Muscle of leg (tissue), 11 donors: Measurements from ENCODE around the gene NUB1. TPM values are rescaled to one million over a fixed set of nuclear protein-coding genes. Genes with fewer than 3 reads are reported as not detected.
A peak's percentile ranks its signal among the peaks of the same experiment; 100 is the strongest.

Source experiments
- DNase-seq: peaks from one replicate; pipeline ENCODE4 v3.0.0; 2013
- H3K27ac ChIP-seq: one replicate; pipeline ENCODE4 v1.5.1; 2013; ENCODE audit warnings: mild to moderate bottlenecking, low read length, control low read depth
- H3K27me3 ChIP-seq: one replicate; pipeline ENCODE4 v1.6.1; 2013; ENCODE audit warnings: low read length; ENCODE audit not compliant: control insufficient read depth, insufficient read depth
- H3K36me3 ChIP-seq: one replicate; pipeline ENCODE4 v1.6.1; 2013; ENCODE audit warnings: low read length; ENCODE audit not compliant: control insufficient read depth, insufficient read depth
- H3K4me1 ChIP-seq: one replicate; pipeline ENCODE4 v1.6.1; 2013; ENCODE audit warnings: low read length; ENCODE audit not compliant: control insufficient read depth, insufficient read depth
- H3K4me3 ChIP-seq: one replicate; pipeline ENCODE4 v1.5.1; 2013; ENCODE audit warnings: low read length, control low read depth
- H3K9me3 ChIP-seq: replicated peaks from 2 replicates; pipeline ENCODE4 v1.6.1; 2013; ENCODE audit warnings: low read depth, low read length; ENCODE audit not compliant: control insufficient read depth
- WGBS: methylation state at CpG from one replicate; pipeline ENCODE4 v1.1.5; 2013; ENCODE audit warnings: missing lambda C conversion rate; ENCODE audit not compliant: insufficient coverage; 5-methylcytosine and 5-hydroxymethylcytosine counted together
- polyA plus RNA-seq, 8 donors: library from polyadenylated mRNA; unstranded; fragments of 120-200 nt; gene quantifications; one replicate each; pipeline versions ENCODE4 v1.2.1 to v1.2.3, GENCODE V29; 2013; ENCODE audit warnings: inconsistent platforms in 1 of 8, low replicate concordance in 1 of 8; ENCODE audit not compliant: insufficient read length in 8 of 8, insufficient read depth in 1 of 8
- total RNA-seq: library from RNA; stranded (reverse); fragments of 120-200 nt; gene quantifications from one replicate; pipeline ENCODE4 v1.2.4, GENCODE V29; 2013

Gene NUB1
- total and polyA plus RNA-seq, 9 donors: 25.6 to 40.6 (median 32.6) TPM

DNA sequence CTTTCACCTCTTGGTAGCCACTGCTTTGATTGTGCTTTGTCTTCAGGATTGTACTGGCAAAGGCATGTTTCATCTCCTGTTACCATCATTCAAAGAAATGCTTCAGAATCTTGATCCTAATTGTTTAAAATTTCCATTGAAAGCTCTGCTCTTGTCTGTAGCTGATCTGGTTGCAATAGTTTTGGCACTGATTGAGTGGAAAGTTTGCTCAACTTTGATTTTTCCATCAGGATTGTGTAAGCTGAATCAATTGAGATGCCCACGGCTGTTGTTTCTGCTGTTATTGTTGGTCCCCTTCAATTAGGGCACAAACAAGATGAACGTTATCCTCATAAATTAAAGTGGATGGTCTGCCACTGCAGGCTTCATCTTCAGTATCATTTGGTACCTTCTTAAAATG is 14.6 kb upstream of the NUB1 start:
- no peaks in the 10 kb centered on the region for H3K9me3 ChIP-seq
- H3K4me3 ChIP-seq: no peak overlapping the region
- no peak overlapping the region for H3K27ac ChIP-seq
- WGBS: no CpG with 5 or more reads among the region's 2 CpGs
- H3K4me1 ChIP-seq: no peaks in the 10 kb centered on the region
- no peaks in the 10 kb centered on the region for H3K36me3 ChIP-seq
- no peak for DNase-seq
- no peaks in the 10 kb centered on the region for H3K27me3 ChIP-seq

DNA sequence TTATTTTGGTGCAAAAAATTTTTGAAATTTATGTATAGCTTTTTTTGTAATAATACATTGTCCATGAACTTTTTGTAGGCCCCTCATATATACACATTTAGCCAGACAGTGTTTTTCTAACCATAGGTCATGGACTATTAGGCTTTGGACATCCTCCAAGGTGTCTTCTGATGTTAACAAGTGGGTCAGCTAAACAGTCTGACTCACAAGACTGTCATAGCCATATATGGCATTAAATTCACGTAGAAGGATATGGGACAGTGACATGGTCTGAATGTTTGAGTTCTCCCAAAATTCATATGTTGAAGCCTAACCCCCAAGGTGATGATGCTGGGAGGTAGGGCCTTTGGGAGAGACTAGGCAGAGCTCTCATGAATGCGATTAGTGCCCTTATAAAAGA is 14.0 kb upstream of the NUB1 start:
- H3K36me3 ChIP-seq: no peaks in the 10 kb centered on the region
- no peak for DNase-seq
- no peaks in the 10 kb centered on the region for H3K4me1 ChIP-seq
- no peaks in the 10 kb centered on the region for H3K27me3 ChIP-seq
- WGBS: no CpG with 5 or more reads among the region's 2 CpGs
- no peaks in the 10 kb centered on the region for H3K9me3 ChIP-seq
- no peak overlapping the region for H3K4me3 ChIP-seq
- no peak overlapping the region for H3K27ac ChIP-seq

DNA sequence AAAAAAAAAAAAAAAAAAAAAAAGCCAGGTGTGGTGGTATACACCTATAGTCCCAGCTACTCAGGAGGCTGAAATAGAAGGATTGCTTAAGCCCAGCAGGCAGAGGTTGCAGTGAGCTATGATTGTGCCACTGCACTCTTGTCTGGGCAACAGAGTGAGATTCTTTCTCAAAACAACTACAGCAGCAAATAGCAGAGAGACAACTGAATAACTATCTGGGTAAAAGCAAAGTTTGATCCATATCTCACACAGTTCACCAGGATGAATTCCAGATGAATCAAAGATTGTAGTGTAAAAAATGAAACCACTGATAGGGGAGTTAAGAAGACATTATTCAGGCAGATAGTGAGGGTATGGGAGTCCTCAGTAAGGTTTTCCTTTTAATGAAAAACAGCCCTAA is 11.4 kb upstream of the NUB1 start:
- Histone ChIP-seq H3K9me3 (no peaks in the 10 kb centered on the region), H3K4me1 (no peaks in the 10 kb centered on the region), H3K36me3 (no peaks in the 10 kb centered on the region), H3K27ac (no peak overlapping the region), H3K4me3 (no peak overlapping the region), H3K27me3 (no peaks in the 10 kb centered on the region)
- DNase-seq: no peak

DNA sequence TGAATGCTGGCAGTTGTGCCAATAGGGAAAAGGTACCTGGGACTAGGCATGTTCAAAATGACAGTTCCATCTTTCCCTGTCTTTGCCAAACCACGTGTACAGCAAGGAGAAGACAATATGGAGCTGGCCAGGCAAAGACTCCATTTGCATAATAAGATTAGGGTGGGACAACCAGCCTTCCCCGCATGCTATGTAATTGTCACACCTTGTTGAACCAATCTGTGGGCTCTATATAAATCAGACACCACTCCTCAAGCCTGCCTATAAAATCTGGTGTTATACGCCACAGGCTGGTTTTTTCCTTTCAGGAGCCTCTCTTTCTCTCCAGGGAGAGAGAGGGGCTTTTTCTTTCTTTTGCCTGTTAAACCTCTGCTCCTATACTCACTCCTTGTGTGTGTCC is 11.0 kb upstream of the NUB1 start:
- no peak overlapping the region for H3K27ac ChIP-seq
- H3K4me3 ChIP-seq: no peak overlapping the region
- no peaks in the 10 kb centered on the region for H3K36me3 ChIP-seq
- no peaks in the 10 kb centered on the region for H3K9me3 ChIP-seq
- WGBS: 40% methylated on average over 1 of the region's 3 CpGs
- no peaks in the 10 kb centered on the region for H3K27me3 ChIP-seq
- DNase-seq: no peak
- no peaks in the 10 kb centered on the region for H3K4me1 ChIP-seq

DNA sequence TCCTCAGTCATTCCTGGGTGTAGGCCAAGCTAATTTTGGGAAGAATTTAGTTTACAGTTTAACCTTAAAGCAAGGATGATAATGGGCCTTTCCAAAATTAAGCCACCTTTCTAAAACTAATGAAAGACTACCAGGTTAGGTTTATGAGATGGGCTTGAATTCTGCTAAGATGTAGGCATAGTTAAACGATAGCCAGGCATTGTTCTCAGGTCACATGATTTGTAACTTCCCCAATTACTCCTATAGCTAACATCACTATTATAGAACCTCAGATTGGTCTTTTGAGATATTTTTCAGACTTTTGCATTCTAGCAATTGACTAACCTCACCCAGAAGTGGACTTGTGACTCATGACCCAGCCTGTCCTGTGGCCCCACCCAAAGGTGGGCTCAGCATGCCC is 7.0 kb upstream of the NUB1 start:
- Histone ChIP-seq H3K27ac (no peak overlapping the region), H3K27me3 (no peaks in the 10 kb centered on the region), H3K4me3 (no peak overlapping the region), H3K9me3 (no peaks in the 10 kb centered on the region), H3K36me3 (no peaks in the 10 kb centered on the region), H3K4me1 (no peaks in the 10 kb centered on the region)
- WGBS: no CpG with 5 or more reads among the region's 1 CpG
- no peak for DNase-seq

DNA sequence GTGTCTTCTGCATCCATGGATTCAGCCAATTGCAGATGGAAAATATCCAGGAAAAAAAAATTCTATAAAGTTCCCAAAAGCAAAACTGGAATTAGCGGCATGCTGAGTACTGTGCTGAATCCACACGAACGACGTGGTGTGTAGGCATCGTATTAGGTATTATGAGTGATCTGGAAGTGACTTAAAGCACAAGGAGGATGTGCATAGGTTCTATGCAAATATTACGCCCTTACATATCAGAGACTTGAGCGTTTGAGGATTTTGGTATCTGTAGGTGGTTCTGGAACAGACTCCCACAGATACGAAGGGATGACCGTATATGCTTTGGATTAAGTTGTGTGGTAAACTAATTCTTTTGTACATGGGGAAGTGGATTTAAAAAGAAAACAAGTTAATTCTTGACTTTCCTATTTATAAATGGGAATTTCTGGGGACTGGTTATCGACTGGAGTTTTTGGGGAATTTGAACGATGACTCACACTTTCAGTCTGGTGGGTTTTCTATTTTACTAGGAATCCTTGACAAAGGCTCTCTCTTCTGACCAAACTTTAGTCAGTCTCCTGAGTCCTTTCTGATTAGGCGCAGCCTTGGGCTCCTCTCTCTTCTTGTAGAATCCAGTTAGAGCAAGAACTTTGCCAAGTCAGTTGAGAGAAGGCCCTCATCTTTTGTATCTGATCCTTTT is 5.4 kb upstream of the NUB1 start:
- no peak overlapping the region for H3K27ac ChIP-seq
- no peak for DNase-seq
- 92% methylated on average over 8 of the region's 12 CpGs for WGBS

DNA sequence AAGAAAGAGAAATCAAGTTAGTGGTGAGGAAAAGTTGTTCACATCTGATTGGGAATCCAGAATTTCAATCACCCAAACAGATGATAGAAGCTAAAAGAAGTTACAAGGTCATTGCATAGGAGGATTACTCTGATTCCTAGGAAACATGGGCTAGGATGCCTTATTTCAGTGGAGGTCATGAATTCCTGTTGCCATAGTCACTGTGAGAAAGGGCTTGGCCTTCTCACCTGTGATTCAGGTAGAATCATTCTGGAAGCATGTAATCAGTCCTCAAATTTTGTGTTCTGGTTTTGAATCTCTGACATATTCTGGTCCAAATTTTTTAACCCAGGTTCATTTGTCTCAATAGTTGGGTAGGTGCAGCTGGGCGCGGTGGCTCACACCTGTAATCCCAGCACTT is 4.3 kb upstream of the NUB1 start:
- no peaks in the 10 kb centered on the region for H3K27me3 ChIP-seq
- H3K36me3 ChIP-seq: no peaks in the 10 kb centered on the region
- no peak overlapping the region for H3K4me3 ChIP-seq
- no peak overlapping the region for H3K27ac ChIP-seq
- DNase-seq: no peak
- WGBS: no CpG with 5 or more reads among the region's 2 CpGs
- no peaks in the 10 kb centered on the region for H3K9me3 ChIP-seq
- no peaks in the 10 kb centered on the region for H3K4me1 ChIP-seq

More for the DNA sequence above, 5.4 kb upstream of the NUB1 start:
- Histone ChIP-seq H3K4me1 (no peaks in the 10 kb centered on the region), H3K9me3 (no peaks in the 10 kb centered on the region), H3K27me3 (no peaks in the 10 kb centered on the region), H3K4me3 (no peak overlapping the region), H3K36me3 (no peaks in the 10 kb centered on the region)

DNA sequence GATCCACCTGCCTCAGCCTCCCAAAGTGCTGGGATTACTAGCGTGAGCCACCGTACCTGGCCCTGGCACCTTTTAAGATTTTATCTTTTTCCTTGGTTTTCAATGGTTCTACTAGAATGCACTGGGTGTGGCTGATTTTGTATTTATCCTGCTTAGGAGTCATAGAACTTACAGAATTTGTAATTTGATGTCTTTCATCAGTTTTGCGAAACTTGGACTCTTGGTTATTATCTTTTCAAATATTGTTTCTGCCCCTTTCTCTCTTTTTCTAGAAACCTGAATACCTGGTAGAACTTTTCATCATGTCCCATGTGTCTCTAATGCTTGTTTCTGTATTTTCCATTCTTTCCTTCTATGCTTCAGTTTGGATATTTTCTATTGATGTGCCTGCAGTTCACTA is 2.8 kb upstream of the NUB1 start:
- DNase-seq: no peak
- no peaks in the 10 kb centered on the region for H3K27me3 ChIP-seq
- H3K27ac ChIP-seq: no peak overlapping the region
- H3K36me3 ChIP-seq: peaks cover 3% of the 10 kb centered on the region
- no peaks in the 10 kb centered on the region for H3K9me3 ChIP-seq
- peaks cover 8% of the 10 kb centered on the region for H3K4me1 ChIP-seq
- H3K4me3 ChIP-seq: no peak overlapping the region
- WGBS: 83% methylated on average over 2 of the region's 3 CpGs

DNA sequence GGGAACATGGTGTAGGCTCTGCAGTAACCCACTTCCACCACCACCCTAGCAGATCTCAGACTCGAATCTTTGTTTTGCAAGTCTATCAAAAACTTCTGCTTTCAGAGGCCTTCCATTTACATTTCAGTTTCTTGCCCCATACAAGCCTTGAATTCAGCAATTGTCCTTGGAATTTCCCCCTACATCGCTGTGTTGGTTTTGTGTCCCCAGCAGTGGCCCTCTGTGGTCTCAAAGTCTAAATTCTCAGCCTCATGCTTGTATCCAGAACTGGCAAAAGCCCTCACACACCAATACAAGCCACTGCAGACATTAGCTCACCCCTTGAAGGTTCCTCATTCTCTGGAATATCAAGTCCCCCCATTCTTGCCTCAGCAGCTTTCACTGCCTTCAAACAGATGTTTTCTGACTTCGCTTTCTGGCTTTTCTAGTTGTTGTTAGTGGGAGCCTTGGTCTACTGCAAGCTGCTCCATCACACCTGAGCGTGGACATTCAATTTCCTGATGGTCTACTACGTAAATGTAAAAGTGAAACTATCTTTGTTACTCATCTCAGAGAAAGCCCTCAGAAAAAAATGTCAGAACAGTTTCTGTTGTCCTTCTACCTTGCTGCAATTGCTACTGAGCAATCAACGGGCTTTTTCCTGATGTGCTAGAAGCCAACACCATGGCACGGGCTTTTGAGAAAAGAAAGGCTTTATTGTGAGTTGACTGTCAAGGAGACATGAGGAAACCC is 1.8 kb upstream of the NUB1 start:
- DNase-seq: peak; percentile 24
- peaks cover 3% of the 10 kb centered on the region for H3K36me3 ChIP-seq
- H3K4me1 ChIP-seq: peaks cover 8% of the 10 kb centered on the region
- 80% methylated on average over 5 of the region's 7 CpGs for WGBS
- H3K27me3 ChIP-seq: no peaks in the 10 kb centered on the region
- H3K27ac ChIP-seq: no peak overlapping the region
- no peaks in the 10 kb centered on the region for H3K9me3 ChIP-seq
- no peak overlapping the region for H3K4me3 ChIP-seq

DNA sequence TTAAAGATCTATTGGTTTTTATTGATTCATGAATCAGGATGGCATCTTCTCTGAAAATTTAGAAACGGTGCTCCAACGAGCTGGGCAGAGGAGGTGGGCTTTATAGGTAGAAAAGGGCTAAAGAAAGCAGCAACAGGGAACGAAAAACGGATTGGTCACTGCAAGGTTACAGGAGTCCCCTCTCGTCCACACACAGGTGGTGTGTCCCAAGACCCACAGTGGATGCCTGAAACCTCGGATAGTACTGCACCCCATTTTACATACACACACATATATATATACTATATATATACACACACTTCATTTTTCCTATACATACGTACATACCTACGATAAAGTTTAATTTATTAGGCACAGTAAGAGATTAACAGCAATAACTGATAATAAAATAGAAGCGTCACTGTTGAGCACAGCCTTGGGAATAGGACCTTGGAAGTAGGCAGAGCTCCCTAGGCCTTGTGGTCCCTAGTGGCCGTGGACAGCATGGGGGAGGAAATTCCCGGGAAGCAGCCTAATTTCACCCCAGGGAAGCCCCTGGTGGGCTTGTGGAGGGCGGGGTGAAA is 737 bp upstream of the NUB1 start:
- peak overlapping the region; percentile 64 for H3K27ac ChIP-seq
- no peaks in the 10 kb centered on the region for H3K9me3 ChIP-seq
- peak overlapping the region; percentile 25 for H3K4me3 ChIP-seq
- no peaks in the 10 kb centered on the region for H3K27me3 ChIP-seq
- WGBS: 7% methylated on average over 2 of the region's 12 CpGs
- H3K4me1 ChIP-seq: peaks cover 8% of the 10 kb centered on the region
- peaks cover 7% of the 10 kb centered on the region for H3K36me3 ChIP-seq
- DNase-seq: no peak
